ENCODE data around the gene TMEM14B.
"Not testable (repeated sequence)": the region's sequence is repeated elsewhere in the genome, so short reads cannot be mapped to it uniquely, and the experiment has no call there.

Gene TMEM14B

DNA sequence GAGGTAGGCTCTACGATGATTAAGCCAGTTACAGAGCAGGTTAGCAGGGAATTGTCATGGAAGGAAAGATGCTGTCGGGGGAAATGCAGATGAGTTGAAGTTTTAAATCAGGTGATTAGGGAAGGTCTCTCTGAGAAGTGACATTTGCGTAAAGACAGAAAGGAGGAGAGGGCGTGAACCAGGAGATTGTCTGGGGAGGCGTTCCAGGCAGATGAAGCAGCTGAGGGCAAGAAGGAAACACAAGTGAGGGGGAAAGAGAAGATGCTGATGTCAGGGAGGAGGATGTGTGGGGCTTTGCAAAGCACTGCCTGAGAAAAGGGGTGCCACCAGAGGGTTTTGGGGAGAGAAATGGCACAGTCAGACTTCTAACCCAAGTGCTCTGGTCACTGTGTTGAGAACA is 2.5 kb upstream of the TMEM14B start:
- DNase-seq (ENCODE audit: low read depth in 2 of 2): no peak

DNA sequence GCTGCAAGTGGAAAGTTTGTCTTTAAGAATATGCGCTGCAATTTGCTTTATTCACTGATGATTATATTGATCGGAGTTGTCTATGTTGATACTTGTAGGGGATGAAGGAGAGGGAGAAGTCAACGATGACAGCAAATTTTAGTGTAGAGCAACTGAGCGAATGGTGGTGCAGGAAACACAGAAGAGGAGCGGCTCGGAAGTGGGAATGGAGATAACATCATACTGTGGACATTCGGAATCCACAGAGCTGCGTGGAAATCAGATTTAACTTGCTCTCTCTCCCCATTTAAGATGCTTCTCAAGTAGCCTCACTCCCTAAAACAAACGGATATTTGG is 722 bp upstream of the TMEM14B start:
- DNase-seq (ENCODE audit: low read depth in 2 of 2): no peak

DNA sequence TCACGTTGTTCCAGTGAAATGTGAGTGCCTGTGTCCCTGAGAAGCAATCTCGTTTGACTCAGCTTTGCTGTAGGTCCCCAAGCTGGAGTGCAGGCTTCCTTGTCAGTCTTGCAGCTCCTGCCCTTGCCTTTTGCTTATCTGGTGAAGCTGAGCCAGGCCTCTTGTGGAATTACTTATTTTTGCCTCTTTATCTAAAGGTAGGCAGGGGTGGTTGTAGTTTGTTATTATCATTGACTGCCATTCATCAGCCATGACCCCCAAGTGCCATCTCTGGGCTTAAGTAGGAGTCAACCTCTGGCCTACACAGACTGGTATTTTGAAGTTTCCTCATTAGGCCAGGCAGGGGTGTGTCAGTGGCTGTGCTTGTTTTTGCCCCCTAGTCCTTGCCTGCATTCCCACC is 2.1 kb downstream of the TMEM14B start:
- DNase-seq (ENCODE audit: low read depth in 2 of 2): no peak

DNA sequence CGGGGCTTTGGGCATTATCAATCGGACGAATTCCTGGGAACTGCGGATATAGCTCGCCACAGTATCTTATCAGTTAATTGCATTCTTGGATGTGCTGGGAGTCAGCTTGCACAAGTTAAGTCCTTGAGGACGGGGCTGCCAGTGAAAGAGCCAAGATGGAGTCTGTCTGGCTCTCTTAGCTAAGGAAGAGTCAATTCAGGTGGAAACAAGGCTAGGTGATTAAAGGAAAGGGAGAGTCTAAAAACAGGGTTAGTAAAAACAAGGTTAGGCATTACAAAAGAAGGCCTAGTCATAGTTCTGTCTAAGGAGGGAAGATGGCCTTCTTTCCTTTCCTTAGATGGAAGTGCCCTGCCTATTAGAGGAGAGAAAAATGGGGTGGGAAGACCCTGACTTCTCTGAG is 3.0 kb downstream of the TMEM14B start:
- DNase-seq (ENCODE audit: low read depth in 2 of 2): not testable (repeated sequence)

DNA sequence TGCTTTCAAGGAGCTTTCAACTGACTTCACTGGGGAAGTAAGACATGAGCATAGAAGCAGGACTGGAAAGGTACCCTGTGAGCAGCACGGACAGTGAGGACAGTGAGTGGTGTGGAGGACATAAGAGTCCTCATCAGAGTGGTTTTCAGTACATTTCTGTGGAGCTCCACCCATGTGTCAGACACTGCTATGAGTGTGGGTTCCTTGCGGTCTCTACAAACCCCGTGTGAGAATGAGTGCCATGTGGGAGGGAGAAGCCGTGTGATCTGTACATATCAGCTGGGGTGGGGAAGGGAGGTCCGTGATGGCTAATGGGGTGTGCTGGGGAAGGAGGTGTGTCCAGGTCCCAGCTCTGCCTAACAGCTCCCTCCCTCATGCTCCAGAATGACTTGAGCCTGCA is 4.2 kb downstream of the TMEM14B start:
- not testable (repeated sequence) for DNase-seq (ENCODE audit: low read depth in 2 of 2)

DNA sequence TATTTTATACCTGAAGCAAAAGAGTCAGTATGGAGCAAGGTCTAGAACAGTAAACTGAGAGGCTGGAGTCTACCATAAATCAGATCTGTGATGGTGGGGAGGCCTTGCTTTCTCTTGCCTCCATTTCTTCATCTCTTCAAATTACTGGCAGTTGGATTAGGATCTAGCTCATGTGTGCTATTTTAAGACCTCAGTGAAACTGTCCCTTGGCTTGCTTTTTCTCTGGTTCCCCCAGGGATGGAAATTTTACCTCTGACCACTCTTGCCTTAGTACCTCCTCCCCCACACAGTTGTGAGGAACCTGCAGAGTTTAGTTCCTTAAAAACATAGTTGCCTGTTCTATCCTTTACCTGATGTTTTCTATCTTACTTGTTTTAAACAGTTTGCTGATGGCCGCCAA is 8.5 kb downstream of the TMEM14B start:
- no peak for DNase-seq (ENCODE audit: low read depth in 2 of 2)

DNA sequence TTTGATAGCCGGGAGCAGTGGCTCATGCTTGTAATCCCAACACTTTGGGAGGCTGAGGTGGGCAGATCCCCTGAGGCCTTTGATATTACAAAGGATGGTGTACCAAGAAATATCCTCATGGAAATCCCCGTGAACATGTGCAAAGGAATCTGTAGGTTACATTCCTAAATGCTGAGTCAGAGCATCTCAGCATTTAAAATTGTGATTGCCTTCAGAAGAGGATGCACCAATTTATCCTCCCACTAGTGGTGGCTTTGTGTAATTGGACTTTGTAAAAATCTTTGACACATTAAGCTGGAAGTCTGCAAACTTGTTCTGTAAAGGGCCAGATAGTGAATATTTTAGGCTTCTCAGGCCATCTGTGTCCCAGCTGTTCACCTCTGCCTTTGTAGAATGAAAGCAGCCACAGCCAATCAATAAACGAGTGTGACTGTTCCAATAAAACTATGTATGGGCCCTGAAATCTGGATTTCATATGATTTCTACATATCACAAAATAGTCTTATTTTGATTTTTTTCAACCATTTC is 11.8 kb downstream of the TMEM14B start:
- DNase-seq (ENCODE audit: low read depth in 2 of 2): no peak

DNA sequence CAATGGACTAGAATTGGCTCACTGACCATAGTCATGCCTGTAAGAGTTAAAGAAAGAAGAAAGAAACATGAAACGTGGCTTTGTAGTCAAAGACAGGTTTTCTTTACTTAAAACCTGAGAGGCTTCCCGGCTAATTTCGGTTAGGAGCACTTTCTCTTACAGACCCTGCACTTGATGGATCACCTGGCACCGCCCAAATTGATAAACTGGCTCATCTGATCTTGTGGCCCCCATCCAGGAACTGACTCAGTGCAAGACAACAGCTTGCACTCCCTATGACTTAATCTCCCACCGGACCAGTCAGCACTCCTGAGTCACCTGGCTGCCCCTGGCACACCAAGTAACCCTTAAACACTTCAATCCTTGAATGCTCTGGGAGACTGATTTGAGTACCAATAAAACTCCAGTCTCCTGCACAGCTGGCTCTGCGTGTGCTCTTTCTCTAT is 12.3 kb downstream of the TMEM14B start:
- peak in 1 of 2 donors; percentile 6 for DNase-seq (ENCODE audit: low read depth in 2 of 2)

DNA sequence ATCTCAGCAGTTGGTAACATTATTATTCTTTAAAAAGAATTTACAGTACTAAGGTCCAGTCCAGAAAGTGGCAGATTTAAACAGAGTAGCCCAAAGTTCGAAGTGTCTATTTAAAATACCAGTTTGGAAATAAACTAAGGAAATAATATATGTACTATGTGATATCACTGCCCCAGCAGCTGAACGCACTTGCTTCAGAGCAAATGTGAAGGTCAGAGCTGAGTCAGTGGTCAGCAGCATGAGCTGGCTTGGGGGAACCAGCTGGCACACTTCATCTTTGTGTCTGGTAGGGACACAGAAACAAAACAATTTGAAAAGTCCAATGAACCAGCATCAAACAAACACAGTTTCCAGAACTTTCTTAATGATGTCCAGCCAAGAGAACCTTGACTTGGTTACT is 15.4 kb downstream of the TMEM14B start:
- no peak for DNase-seq (ENCODE audit: low read depth in 2 of 2)

DNA sequence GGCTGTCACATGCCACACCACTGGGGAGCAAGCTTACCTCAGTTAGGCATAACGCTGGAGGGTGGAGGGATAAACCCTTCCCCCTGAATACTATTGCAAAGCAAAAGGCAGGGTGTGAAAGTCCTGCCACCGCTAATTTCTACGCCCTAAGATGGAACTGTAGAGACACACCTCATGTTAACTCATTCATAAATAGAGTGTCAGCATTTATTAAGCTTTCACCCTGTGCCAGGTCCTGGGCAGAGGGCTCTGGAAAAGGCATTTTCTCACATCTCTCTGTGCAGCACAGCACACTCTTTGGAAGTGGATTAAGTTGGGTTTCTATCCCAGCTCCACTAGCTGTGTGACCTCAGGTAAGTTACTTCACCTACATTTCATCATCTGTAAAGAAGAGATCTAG is 21.8 kb downstream of the TMEM14B start:
- DNase-seq (ENCODE audit: low read depth in 2 of 2): no peak

DNA sequence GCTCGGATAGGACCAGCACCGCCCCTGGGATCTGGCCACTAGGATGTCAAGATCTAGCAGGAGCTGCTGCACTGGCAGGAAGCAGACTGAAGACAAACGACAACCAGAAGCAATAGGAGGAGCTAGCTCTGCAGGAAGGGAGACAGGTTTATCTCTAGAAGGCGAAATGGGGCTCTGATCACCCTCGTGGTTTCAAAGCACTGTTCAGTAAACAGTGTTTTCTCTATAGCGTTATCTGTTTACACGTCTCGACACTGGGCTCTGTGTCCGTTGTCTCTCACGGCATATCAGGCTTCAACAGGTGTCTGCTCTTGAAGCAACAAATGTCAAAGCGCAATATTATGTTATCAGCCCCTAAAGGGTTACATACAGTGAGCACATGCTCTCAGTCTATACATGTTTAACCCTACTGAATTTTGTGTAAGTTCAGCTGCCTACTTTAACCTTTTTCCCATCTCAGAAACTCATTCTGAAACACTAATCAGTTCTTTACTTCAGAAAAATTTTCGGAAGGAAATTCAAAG is 23.8 kb downstream of the TMEM14B start:
- DNase-seq (ENCODE audit: low read depth in 2 of 2): no peak

DNA sequence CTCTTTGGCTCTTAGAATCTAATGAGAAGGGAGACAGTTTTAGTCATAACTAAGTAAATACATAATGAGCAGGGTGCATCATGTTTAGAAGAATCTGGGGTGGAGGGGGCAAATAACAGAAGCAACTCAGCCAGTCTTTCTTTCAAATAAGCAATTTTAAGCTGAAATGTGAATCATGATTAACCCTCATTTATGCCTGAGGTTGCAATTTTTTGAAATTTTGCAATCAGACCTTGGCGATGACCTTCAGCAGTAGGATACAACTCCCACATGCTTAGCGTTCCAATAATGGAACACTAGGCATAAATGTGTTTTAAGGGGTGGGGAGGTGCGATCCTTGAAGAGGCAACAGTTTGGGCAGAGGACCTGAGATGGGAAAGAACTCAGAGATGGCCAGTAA is 30.6 kb downstream of the TMEM14B start:
- no peak for DNase-seq (ENCODE audit: low read depth in 2 of 2)

DNA sequence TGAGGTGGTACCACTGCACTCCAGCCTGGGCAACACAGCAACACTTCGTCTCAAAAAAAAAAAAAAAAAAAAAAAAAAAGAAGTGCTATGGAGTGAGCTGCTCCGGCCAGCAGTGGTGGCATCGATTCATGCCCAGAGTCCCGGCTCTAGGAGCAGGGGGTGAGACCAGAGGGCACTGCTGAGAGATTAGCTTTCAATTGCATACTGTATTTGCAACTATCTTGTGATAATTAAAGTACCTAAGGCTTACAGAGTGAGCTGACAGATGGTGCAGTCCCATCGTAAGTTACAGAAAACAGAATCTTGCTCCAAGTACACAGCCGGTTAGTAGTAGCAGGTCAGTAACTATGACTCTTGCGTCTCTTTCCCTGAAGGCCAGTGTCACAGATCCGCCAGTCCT is 31.5 kb downstream of the TMEM14B start:
- DNase-seq (ENCODE audit: low read depth in 2 of 2): no peak

DNA sequence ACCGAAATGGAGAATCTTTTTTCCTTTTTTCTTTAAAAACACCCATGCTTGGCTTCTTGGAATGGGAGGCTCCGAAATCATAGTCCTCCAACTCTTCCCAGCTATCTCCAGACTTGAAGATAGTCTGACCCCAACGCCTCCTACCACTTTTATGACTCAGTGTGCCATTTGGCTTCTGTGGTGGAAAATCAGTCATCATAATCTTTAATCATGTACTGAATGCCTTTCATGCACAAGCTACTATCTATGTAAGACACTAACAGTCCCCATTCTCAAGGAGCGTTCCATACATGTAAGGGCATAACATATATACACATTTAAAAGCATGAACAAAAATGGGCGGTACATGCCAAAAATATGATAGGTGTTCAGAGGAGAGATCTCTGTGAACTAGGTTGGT is 44.1 kb downstream of the TMEM14B start:
- DNase-seq (ENCODE audit: low read depth in 2 of 2): no peak

DNA sequence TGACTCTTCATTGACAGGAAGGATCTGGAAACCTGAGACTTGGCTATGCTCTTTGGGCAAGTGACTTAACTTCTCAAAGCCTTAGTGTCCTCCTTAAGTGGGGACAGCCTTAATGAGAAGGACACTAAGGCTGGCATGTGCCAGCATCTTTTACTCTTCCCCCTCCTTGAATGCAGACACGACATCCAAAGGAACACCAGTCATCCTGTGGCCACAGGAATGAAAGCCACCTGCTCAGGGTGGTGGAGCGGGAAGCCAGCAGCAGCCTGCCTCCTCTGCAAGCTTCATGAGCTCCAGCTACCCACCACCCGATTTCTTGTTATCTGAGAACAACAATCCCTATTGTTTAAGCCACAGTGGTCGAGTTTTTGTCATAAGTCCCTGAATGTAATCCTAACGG is 44.5 kb downstream of the TMEM14B start:
- DNase-seq (ENCODE audit: low read depth in 2 of 2): no peak

DNA sequence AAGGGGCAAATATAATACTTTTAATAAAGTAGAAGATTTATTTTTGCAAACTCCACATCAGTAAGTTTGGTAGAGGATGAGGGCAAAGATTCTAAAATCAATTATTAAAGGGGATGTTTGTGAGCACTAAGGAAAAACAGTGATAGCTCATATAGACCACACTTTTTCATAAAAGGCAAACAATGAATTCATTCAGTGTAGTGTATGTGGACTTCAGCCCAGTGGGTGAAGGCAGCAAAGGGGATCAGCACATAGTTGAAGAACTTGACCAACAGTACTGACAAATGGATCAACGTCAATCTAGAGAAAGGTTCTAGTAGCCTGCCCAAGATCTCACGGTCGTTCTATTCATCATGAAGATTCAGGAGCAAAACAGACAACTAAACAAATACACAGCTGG is 45.4 kb downstream of the TMEM14B start:
- DNase-seq (ENCODE audit: low read depth in 2 of 2): no peak

DNA sequence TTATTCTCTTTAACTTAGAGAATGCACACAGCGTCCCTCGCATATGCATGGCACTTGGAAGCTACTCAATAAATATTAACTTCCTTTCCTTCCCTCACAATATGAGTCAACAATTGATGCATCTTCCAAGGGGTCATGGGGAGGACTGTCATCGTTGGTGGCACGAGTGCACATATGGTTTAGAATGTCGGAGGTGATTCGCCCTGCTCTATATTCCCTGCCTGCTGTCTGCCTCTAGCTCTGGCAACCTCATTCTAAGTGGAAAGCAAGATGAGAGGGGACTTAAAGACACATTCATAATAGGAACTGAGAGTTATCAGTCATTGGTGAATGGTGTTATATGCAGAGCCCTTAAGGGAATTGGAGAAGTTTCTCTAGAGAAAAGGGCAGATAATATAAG is 46.1 kb downstream of the TMEM14B start:
- no peak for DNase-seq (ENCODE audit: low read depth in 2 of 2)

DNA sequence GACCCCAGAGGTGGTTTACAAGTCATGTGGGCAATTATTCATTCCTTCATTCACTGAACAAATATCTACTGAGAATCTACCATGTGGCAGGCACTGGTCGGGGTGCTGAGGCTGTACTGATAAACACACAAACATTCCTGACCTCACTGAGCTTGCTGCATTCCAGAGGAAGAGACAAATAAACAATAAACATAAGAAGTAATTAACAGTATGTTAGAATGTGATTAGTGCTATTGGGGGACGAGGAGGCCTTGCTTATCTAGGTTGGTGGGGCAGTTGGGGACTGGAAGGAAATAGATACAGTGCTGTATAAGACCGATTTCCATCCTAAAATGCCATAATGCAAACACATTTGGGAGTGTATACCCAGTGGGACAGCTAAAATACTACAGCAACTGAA is 46.6 kb downstream of the TMEM14B start:
- DNase-seq (ENCODE audit: low read depth in 2 of 2): no peak

DNA sequence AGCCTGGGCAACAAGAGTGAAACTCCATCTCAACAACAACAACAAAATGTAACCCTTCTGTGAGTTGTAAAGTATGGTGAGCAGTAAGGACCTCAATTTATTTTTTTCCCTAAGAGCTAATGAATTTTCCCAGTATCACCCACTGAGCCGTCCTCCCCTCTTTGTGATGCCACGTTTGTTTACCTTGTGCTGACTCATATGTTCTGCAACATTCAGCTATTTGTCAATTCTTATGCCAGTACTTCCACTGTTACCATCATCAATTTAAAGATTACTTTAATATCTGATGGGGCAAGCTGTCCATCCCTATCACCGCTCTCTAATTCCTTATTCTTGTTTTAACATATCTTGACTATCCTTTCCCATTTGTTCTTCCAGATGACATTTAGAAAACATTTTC is 53.2 kb downstream of the TMEM14B start:
- no peak for DNase-seq (ENCODE audit: low read depth in 2 of 2)

DNA sequence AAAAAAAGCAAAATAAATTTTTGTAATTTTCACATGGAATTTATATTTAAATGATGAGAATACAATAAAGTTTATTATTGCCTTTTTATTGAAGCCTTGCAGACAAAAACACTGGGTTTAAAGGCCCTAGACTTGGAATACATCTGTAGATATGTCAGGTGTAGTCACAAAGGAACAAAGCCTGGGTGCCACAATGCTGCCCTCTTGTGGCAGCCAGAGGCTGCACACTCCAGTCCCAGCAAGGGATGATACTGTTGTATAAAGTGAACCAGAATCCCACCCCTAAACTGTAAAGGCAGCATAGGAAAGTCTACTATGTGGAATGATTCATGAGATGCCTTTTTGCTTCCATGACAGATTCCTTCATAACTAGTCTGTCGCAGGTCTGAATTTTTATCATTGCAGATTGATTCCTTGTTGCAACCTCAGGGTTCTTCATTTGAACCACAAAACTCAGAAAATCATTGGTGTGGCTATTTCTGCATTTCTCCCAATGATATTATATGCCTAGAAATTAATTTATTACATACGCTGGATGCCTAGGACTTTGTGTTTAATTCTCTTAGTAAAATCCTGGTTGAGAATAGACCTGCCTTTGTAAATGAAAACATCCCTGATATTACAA is 53.7 kb downstream of the TMEM14B start:
- peak; percentile 29 to 36 for DNase-seq (ENCODE audit: low read depth in 2 of 2)
